Measurements from ENCODE around the gene RAD51B.

RAD51B gene

GRCh38 chr14:68547305-68548193 lies 728.0 kb downstream of the RAD51B start:
- DNase-seq, result no peak

GRCh38 chr14:68548194-68549076 lies 728.9 kb downstream of the RAD51B start:
- no peak for DNase-seq

DNA sequence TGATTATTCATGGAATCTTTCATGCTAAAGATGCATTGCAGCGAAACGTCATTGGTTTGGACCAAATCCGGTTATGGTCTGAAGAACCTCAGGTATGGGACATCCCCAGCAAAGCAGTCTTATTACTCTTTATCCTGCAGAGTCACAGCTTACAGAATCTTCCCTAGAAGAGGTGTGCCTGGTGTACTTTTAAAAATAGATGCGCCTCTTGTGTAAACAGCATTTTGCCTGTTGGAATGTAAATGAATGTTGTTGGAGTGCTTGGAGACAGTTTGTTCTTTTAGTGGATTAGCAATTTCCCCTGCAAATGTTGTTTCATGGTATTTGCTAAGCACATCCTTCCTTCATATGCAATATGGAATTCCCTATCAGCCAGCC lies 730.7 kb downstream of the RAD51B start:
- no peak for DNase-seq

GRCh38 chr14:68551045-68551683 lies 731.6 kb downstream of the RAD51B start:
- DNase-seq, result no peak

DNA sequence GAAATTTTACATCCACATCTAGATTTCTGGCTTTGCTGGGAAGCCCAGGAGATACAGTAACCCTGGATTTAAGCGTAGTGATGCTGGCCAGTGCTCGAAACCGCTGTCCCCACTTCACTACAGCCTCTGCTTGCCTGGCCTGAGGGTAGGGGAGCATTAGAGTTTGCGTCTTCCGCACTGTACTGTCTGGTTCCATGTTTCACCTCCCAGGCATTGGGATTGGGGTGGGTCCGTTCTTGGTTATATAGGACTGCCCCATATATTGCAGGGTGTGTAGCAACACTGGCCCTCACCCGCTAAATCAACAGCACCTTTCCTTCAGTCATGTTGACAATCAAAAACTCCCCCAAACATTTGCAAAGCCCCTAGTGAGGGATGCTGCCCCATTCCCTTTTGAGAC lies 732.5 kb downstream of the RAD51B start:
- DNase-seq, result no peak

- DNase-seq, result no peak
These were observed 733.0 kb downstream of the RAD51B start for GRCh38 chr14:68552602-68553001.

DNA sequence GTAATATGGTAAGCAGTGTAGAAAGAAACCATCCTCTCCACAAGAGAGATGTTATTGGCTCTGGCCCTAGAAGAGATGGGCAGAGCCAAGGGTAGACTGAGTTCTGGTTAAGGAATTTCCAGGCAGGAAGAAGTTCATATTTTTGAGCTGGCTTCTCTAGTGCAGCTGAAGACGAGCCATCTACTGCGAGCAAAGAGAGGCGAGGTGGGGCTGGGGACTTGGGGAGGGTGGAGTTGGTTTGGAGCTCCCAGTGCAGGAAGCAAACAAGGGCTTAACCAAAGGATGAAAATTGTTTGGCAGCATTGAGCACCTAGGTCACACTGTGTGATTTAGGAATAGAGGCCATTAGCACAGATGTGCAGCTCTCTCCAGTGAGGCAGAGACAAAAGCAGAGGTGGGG lies 733.7 kb downstream of the RAD51B start:
- no peak for DNase-seq

DNA sequence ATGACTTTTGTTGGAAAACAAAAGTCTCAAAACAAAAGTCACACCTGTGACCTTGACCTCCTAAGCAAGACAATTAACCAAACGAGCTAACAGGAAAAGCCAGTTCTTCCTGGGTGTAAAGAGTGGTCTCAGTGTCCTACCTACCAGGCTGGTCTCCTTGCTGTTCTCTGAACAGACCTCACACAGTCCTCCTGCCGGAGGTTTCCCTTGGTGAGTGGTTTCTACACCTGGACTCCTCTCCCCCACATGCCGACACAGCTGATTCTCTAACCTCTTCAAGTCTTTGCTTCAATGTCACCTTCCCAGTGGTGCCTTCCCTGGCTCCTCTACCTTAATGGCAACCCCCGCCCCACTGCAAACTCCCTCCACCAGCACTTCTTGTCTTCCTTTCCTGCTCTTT lies 734.7 kb downstream of the RAD51B start:
- DNase-seq, result no peak

- DNase-seq, result no peak
These were observed 736.7 kb downstream of the RAD51B start for GRCh38 chr14:68556253-68556652.

GRCh38 chr14:68557648-68558047 lies 738.1 kb downstream of the RAD51B start:
- DNase-seq, result no peak

DNA sequence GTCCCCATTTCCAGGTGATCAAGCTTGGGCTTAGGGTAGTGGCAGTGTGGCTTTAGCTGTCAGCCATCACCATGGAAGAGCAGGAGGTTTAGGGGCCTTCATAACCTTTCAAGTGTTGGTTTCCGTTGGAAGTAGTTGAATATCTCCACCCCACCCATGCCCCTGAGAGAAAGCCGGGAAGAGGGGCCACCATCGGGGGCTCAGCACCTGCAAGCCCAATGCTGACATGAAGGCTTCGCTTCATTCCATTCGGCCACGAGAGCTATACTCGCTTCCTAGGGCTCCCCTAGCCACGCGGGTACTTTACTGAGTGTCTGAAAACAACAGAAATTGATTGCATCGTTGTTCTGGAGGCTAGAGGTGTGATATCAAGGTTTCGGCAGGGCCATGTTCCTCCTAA lies 738.5 kb downstream of the RAD51B start:
- DNase-seq, result no peak

- no peak for DNase-seq
These were observed 740.4 kb downstream of the RAD51B start for GRCh38 chr14:68559949-68560348.

DNA sequence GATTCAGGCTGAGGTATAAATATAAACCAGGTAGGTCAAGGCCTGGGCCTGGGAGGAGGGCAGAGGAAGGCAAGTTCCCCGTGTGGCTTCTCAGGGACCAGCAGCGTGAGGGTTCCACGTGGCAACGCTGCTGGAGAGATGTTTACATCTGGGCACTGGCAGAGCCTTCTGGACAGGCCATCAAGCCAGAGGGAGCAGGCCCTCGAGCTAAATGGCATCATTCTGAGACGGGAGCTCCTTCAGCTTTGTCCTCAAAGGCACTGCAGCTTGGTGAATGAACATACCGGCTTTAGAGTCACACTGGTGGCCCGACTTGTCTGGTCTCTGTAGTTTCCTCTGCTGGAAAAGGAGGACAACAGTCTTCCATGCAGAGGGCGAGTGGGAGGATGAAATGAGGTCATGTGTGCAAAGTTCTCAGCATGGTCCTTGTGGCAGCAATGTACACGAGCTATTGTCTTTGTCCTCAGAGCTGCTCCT lies 742.0 kb downstream of the RAD51B start:
- no peak for DNase-seq

DNA sequence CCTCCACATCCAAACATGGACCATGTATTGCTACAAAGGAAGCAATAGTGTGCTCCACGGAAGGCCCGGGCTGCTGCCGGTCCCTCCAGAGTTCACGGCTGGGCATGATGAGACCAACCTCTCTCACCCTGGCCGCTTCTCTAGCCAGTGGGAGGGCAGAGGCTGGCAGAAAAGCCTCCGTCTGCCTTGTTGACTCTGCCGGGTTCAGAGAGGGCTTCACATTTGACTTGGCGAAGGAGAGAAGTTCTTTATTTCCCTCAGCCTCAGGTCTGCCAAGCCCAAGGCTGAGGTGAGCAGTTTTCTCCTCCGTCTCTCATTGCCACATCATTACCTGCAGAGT lies 743.3 kb downstream of the RAD51B start:
- DNase-seq, result no peak

- no peak for DNase-seq
These were observed 743.9 kb downstream of the RAD51B start for GRCh38 chr14:68563251-68564131.

DNA sequence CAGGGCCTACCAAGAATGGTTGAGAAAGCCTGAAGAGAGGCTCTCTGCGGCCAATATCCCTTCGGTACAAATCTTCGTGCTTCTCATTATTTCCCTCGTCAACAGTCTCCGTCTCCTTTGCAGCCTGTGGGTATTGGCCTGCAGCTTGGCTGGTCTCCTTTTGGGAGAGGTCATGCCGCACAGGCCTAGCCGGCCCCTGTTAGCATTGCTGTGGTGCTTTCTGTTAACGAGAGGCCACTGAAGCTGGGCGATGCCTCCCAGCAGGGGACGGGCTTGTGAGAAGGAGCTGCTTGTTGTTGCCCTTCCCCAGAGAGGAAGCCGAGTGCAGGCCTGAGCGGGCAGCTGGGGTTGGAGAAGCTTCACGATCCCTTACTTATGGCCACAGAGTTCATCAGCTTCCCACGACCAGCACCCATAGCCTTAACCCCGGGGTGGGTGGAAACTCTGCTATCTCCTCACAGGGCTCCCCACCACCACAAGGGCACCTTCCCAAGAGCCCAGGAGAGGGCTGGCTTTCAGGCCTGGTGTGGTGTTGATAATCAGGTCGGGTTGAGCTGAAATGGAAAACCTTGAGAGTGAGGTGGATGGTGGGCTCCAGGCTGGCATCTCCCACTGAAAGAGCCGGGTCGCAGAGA lies 744.7 kb downstream of the RAD51B start:
- DNase-seq, result no peak

DNA sequence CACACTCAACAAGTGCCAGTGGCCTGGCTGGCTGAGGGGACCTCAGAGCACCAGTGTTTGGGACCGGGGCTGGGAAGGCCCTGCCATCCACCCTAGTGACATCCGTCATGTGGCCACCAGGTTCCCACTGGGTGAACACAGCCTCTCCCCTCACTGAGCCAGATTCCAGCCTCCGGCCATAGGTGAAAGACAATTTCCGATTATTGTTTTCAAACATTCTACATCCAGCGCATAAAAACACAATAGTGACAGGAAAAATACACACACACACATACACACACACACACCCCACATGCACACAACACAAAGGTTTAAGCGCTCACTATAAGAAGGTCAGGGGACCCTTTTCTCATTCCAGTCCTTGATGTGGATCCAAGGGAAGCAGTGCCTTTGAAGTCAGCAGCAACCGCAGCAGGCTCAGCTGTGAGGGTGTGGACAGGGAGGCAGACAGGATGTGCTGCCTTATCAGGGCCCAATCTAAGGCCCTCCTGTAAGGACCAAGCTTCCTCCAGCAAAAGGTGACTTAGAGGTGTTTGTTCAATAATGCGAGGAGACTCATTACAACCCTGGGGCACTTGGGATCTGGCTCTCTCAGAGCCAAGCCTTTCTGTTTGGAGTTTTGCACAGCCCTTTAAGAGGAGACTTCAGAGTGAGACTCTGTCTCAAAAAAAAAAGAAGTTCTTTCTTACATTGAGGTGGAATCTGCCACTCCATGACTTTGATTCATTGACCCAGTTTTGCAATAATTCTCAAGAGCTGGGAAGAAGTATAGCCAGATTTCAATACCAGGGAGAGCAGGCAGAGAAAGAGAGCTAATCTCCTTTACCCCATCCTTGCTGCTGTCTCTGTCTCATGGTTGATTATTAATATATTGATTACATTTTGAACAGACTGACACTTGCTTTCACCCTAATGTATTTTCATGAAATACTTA lies 745.5 kb downstream of the RAD51B start:
- DNase-seq, result peak in 1 of 2 donors; percentile 23

DNA sequence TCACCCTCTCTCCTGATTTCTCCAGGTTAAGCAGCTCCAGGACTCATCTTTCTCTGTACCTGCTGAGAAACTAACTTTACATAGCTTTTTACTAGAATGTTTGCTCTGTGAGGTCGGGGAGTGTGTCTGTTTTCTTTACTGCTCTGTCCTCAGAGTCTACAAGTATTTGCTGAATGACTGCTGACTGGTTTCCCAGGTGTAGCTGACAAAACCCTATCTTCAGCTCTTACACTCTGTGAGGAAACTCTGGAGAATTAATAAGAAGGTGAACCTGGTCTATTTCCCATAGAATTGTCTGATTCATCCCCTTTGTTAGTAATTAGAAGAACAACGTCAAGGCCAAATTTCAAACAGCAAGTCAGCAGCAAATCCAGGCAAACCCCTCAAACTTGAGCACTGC lies 746.5 kb downstream of the RAD51B start:
- no peak for DNase-seq

DNA sequence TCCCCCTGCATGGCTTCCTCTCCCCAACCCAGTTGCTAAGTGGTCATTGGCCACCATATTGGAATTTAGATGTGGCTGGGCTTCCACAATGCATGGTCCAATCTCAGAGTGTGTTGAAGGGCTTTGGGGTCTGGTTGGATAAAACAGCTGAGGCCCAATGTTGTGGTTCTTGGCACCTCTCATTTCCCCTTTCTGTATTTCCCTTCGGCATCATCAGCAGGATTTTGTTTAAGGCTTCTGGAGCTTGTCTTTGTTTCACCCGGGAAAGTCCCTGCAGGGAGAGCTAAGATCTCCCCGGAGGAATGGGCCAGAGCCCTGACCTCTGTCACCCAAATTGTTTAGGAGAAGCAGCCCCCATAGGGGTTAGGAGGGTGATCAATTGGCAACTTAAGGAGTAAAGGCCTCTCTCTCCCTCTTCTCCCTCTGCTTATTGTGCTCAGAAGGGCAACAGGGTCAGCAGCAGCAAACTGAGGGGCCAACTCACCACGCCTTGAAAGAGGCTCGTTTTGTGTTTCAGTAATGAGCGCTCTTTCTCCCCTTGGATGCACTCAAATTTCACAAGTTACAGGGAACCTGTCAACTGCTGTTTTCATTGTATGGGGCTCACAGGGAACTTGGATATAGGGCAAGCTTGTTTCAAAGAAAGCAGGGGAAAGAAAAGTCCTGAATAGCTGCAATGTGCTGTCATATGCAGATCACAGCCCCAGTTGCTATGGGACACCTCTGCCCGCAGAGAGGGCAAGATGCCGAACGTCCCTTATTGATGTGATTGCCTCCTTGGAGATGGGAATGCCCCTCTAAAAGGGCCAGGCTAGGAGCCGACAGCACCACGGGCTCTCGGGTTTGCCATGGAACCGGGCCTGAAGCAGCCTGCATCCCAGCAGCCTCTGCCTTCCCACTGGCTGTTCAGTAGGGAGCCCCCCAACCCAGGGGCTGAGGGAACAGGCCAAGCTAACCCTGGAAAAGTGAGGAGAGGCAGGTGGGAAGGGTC lies 749.6 kb downstream of the RAD51B start:
- no peak for DNase-seq
